IMR-90 (cell line): ENCODE data around the gene CFAP90. TPM values are rescaled to one million over a fixed set of nuclear protein-coding genes. Genes with fewer than 3 reads are reported as not detected.

ENCODE experiments used
- ATAC-seq: fragments of 200-7000 bp; cut with Tn5 transposase; 2 replicates; pipeline ENCODE4 v1.9.1; 2020; ENCODE audit warnings: low read depth, mild to moderate bottlenecking, moderate library complexity
- BruUV-seq: library from RNA; stranded (reverse); fragments of 400-500 nt; replicated peaks from 2 replicates; lab custom pipeline; 2021; lab: Mats Ljungman, UMichigan
- CTCF ChIA-PET: fragments of 300-600 bp; formaldehyde crosslinking; extraction: SDS; loops from one replicate; lab custom pipeline; 2021; ENCODE audit warnings: antibody characterized with exemption; lab: Yijun Ruan, JAX
- POLR2A ChIA-PET: fragments of 300-600 bp; sonication (Branson Sonifier 250); formaldehyde crosslinking; loops from one replicate; lab custom pipeline; 2022; ENCODE audit warnings: antibody characterized with exemption; ENCODE audit not compliant: unreplicated experiment; lab: Charles Lee
- DNase-seq: peaks from one replicate; pipeline ENCODE4 v3.0.0; 2013
- H2AFZ ChIP-seq: replicated peaks from 2 replicates; pipeline ENCODE3; 2013; ENCODE audit warnings: low read length, mild to moderate bottlenecking; ENCODE audit not compliant: poor library complexity
- H2AK5ac ChIP-seq: 2 replicates; pipeline ENCODE4 v1.6.1; 2013; ENCODE audit warnings: low read depth, low read length, inconsistent platforms
- H2AK9ac ChIP-seq: replicated peaks from 2 replicates; pipeline ENCODE3; 2013; ENCODE audit warnings: mild to moderate bottlenecking, low read depth, low read length, moderate library complexity; ENCODE audit not compliant: poor library complexity
- H2BK120ac ChIP-seq: 2 replicates; pipeline ENCODE4 v1.6.1; 2013; ENCODE audit warnings: low read depth, low read length, inconsistent platforms
- H2BK15ac ChIP-seq: 3 replicates; pipeline ENCODE4 v1.6.1; 2013; ENCODE audit warnings: low read depth, low read length, inconsistent platforms
- H2BK20ac ChIP-seq: 2 replicates; pipeline ENCODE4 v1.6.1; 2013; ENCODE audit warnings: low read depth, mild to moderate bottlenecking, inconsistent platforms, low read length, moderate library complexity
- H2BK5ac ChIP-seq: 2 replicates; pipeline ENCODE4 v1.6.1; 2013; ENCODE audit warnings: mild to moderate bottlenecking, low read depth, low read length, inconsistent platforms; ENCODE audit not compliant: poor library complexity, severe bottlenecking
- H3K14ac ChIP-seq: replicated peaks from 2 replicates; pipeline ENCODE4 v1.6.1; 2013; ENCODE audit warnings: low read depth, low read length, inconsistent platforms
- H3K18ac ChIP-seq: 2 replicates; pipeline ENCODE4 v1.6.1; 2013; ENCODE audit warnings: low read depth, low read length, control low read depth
- H3K23ac ChIP-seq: 2 replicates; pipeline ENCODE4 v1.6.1; 2013; ENCODE audit warnings: low read depth, low read length, inconsistent platforms
- H3K27ac ChIP-seq: 2 replicates; pipeline ENCODE4 v1.5.1; 2013; ENCODE audit warnings: mild to moderate bottlenecking, control low read depth, low read length; ENCODE audit not compliant: insufficient read depth
- H3K27me3 ChIP-seq: 2 replicates; pipeline ENCODE4 v1.6.1; 2013; ENCODE audit warnings: low read length; ENCODE audit not compliant: control insufficient read depth, insufficient read depth
- H3K36me3 ChIP-seq: 2 replicates; pipeline ENCODE4 v1.6.1; 2013; ENCODE audit warnings: low read length, mixed read lengths; ENCODE audit not compliant: control insufficient read depth, insufficient read depth
- H3K4ac ChIP-seq: 2 replicates; pipeline ENCODE4 v1.6.1; 2013; ENCODE audit warnings: low read depth, low read length, inconsistent platforms
- H3K4me1 ChIP-seq: 2 replicates; pipeline ENCODE4 v1.6.1; 2013; ENCODE audit warnings: low read length, mixed read lengths; ENCODE audit not compliant: control insufficient read depth, insufficient read depth
- H3K4me2 ChIP-seq: 2 replicates; pipeline ENCODE4 v1.6.1; 2013; ENCODE audit warnings: low read depth, mild to moderate bottlenecking, control low read depth, low read length, moderate library complexity
- H3K4me3 ChIP-seq: 2 replicates; pipeline ENCODE4 v1.5.1; 2013; ENCODE audit warnings: low read depth, mild to moderate bottlenecking, control low read depth, low read length, moderate library complexity; ENCODE audit not compliant: insufficient read depth
- H3K56ac ChIP-seq: 2 replicates; pipeline ENCODE4 v1.6.1; 2013; ENCODE audit warnings: low read length, inconsistent platforms; ENCODE audit not compliant: insufficient read depth; ENCODE audit errors: extremely low read depth
- H3K79me1 ChIP-seq, 2 experiments: 2 replicates each; pipeline ENCODE4 v1.6.1; 2013; ENCODE audit warnings: low read length in 2 of 2, inconsistent platforms in 1 of 2, low read depth in 1 of 2
- H3K9ac ChIP-seq: 2 replicates; pipeline ENCODE4 v1.6.1; 2013; ENCODE audit warnings: low read depth, low read length, control low read depth
- H3K9me1 ChIP-seq: 2 replicates; pipeline ENCODE4 v1.6.1; 2013; ENCODE audit warnings: low read length, inconsistent platforms; ENCODE audit not compliant: insufficient read depth
- H3K9me3 ChIP-seq: 2 replicates; pipeline ENCODE4 v1.6.1; 2013; ENCODE audit warnings: low read length; ENCODE audit not compliant: control insufficient read depth, insufficient read depth
- H4K20me1 ChIP-seq: 2 replicates; pipeline ENCODE4 v1.6.1; 2013; ENCODE audit warnings: low read length, inconsistent platforms; ENCODE audit not compliant: insufficient read depth
- H4K5ac ChIP-seq: 2 replicates; pipeline ENCODE4 v1.6.1; 2013; ENCODE audit warnings: mild to moderate bottlenecking, low read depth, low read length, control low read depth
- H4K8ac ChIP-seq, 2 experiments: 2 replicates each; pipeline ENCODE4 v1.6.1; 2013; ENCODE audit warnings: low read depth in 2 of 2, low read length in 2 of 2, control low read depth in 1 of 2, inconsistent platforms in 1 of 2
- H4K91ac ChIP-seq: 2 replicates; pipeline ENCODE4 v1.6.1; 2013; ENCODE audit warnings: low read depth, low read length, inconsistent platforms; ENCODE audit not compliant: insufficient read depth
- BHLHE40 ChIP-seq: fragments of 150-350 bp; IDR thresholded peaks from 2 replicates; pipeline ENCODE4 v1.6.1; 2016; ENCODE audit warnings: mild to moderate bottlenecking, low read depth, low read length
- CHD1 ChIP-seq: IDR thresholded peaks from 2 replicates; pipeline ENCODE4 v1.6.1; 2012; ENCODE audit warnings: low read depth, low read length, improper control_type of control experiment
- FOS ChIP-seq: fragments of 150-350 bp; IDR thresholded peaks from 2 replicates; pipeline ENCODE4 v1.6.1; 2016; ENCODE audit warnings: low read depth, low read length
- MAFK ChIP-seq: IDR thresholded peaks from 2 replicates; pipeline ENCODE4 v1.6.1; 2012; ENCODE audit warnings: low read depth, low read length, improper control_type of control experiment
- MAZ ChIP-seq: IDR thresholded peaks from 2 replicates; pipeline ENCODE4 v1.6.1; 2012; ENCODE audit warnings: low read depth, mild to moderate bottlenecking, low read length, improper control_type of control experiment, moderate library complexity, borderline replicate concordance
- MXI1 ChIP-seq: IDR thresholded peaks from 2 replicates; pipeline ENCODE4 v1.6.1; 2012; ENCODE audit warnings: low read depth, mild to moderate bottlenecking, low read length, moderate library complexity, borderline replicate concordance
- NFE2L2 ChIP-seq: fragments of 150-350 bp; IDR thresholded peaks from 2 replicates; pipeline ENCODE4 v1.6.1; 2016; ENCODE audit warnings: low read depth, mild to moderate bottlenecking, low read length
- POLR2A ChIP-seq: IDR thresholded peaks from 2 replicates; pipeline ENCODE4 v1.6.1; 2012; ENCODE audit warnings: mild to moderate bottlenecking, low read depth, low read length
- RAD21 ChIP-seq: IDR thresholded peaks from 2 replicates; pipeline ENCODE4 v1.6.1; 2012; ENCODE audit warnings: low read length, improper control_type of control experiment
- RCOR1 ChIP-seq: IDR thresholded peaks from 2 replicates; pipeline ENCODE4 v1.6.1; 2012; ENCODE audit warnings: mild to moderate bottlenecking, low read length, improper control_type of control experiment; ENCODE audit not compliant: insufficient replicate concordance
- RFX5 ChIP-seq: IDR thresholded peaks from 2 replicates; pipeline ENCODE4 v1.8.0; 2012; ENCODE audit warnings: low read depth, mild to moderate bottlenecking, low read length, moderate library complexity
- SMC3 ChIP-seq: fragments of 150-350 bp; IDR thresholded peaks from 2 replicates; pipeline ENCODE4 v1.6.1; 2016; ENCODE audit warnings: low read depth, mild to moderate bottlenecking, antibody characterized with exemption, low read length, moderate library complexity
- WGBS, 2 experiments: methylation state at CpG; one replicate each; pipeline versions ENCODE4 v1.1.5 to v1.1.7; 2013; ENCODE audit warnings: missing lambda C conversion rate in 2 of 2; ENCODE audit not compliant: insufficient read length in 1 of 2; ENCODE audit errors: extremely low coverage in 2 of 2; 5-methylcytosine and 5-hydroxymethylcytosine counted together
- dilution Hi-C: fragments of 300-500 bp; cut with HindIII; formaldehyde crosslinking; loops from one replicate; pipeline ENCODE4 v1.14.3; 2018; ENCODE audit warnings: low sequenced_read_pairs; ENCODE audit not compliant: unreplicated experiment
- in situ Hi-C: fragments of 300-500 bp; cut with MboI; formaldehyde crosslinking; loops from 3 replicates; pipeline ENCODE4 v1.14.3; 2019; ENCODE audit warnings: low sequenced_read_pairs, inconsistent platforms, mixed read lengths
- intact Hi-C: fragments of 100-400 bp; cut with micrococcal nuclease; formaldehyde crosslinking; loops from 2 replicates; pipeline ENCODE4 v1.10.0; 2022
- polyA plus RNA-seq, 3 experiments: library from polyadenylated mRNA; depleted of rRNA; stranded (reverse); fragments of >200 nt; gene quantifications; 2 replicates each; pipeline ENCODE4 v1.2.3, GENCODE V29; 2012; ENCODE audit warnings: low replicate concordance in 1 of 3
- total RNA-seq: library from RNA; depleted of rRNA; stranded (reverse); fragments of >200 nt; gene quantifications from 2 replicates; pipeline ENCODE4 v1.2.3, GENCODE V29; 2012
- TF ChIP-seq, protein P1 (sequence below): fragments of 150-350 bp; IDR thresholded peaks from 2 replicates; pipeline ENCODE4 v1.6.1; 2017; ENCODE audit warnings: mild to moderate bottlenecking, antibody characterized with exemption, low read length, low read depth
- TF ChIP-seq, protein P2 (sequence below): conservative IDR thresholded peaks from 2 replicates; pipeline ENCODE4 v1.5.1; 2012; ENCODE audit warnings: mild to moderate bottlenecking, low read depth, low read length, improper control_type of control experiment

The CFAP90 gene
- total and polyA plus RNA-seq, 2 of the 4 experiments (the other 2 are of a cell fraction): 0.09 TPM; not detected in 1

DNA sequence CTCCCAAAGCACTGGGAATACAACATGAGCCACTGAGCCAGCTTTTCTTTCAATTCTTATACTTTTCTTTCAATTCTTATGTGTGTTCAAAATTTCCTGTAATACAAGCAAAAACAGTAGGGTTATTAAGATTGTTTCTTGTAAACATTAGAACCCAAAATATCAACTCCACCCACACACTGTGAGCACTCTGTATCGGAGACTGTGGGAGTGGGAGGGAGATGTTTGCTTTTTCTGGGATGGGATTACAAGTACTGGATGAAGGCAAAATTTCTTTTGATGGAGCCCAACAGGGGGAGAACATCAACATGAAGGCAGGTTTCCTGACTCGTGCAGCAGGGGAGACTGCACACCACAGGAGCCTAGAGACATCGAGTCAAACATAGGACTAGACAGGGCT lies 4.7 kb upstream of the CFAP90 start:
- Histone ChIP-seq H3K4me1 (no peaks in the 10 kb centered on the region), H4K20me1 (no peaks in the 10 kb centered on the region), H2AFZ (no peak overlapping the region), H3K4me3 (no peak overlapping the region), H3K4ac (no peak overlapping the region), H3K27ac (no peak overlapping the region), H2BK20ac (no peak overlapping the region), H2AK5ac (no peak overlapping the region), H3K9me1 (no peaks in the 10 kb centered on the region), H3K9ac (no peak overlapping the region), H2AK9ac (no peak overlapping the region), H3K36me3 (peaks cover 8% of the 10 kb centered on the region), H3K79me1 (no peaks in the 10 kb centered on the region), H4K8ac (no peak overlapping the region), H3K27me3 (peaks cover 8% of the 10 kb centered on the region; the same call in 1 of the 2 replicates), H3K9me3 (peaks cover 2% of the 10 kb centered on the region; the same call in 1 of the 2 replicates), H2BK5ac (no peak overlapping the region), H4K5ac (no peak overlapping the region), H3K18ac (no peak overlapping the region), H2BK120ac (no peak overlapping the region), H4K91ac (no peak overlapping the region), H2BK15ac (no peak overlapping the region), H3K14ac (no peak overlapping the region), H3K4me2 (no peak overlapping the region), H3K56ac (no peak overlapping the region), H3K23ac (no peak overlapping the region)
- ChIA-PET CTCF (interaction anchor here (0.7 kb wide), 1 partner anchor 184 kb away, joined by 3 read pairs; no protein-coding TSS in a partner anchor), POLR2A (no interaction called here)
- 100% methylated on average over 1 of the region's 3 CpGs; no CpG with 5 or more reads in 1 of the 2 experiments for WGBS, 2 experiments
- TF ChIP-seq MAZ: no peak
- TF ChIP-seq NFE2L2: no peak
- TF ChIP-seq RFX5: no peak
- TF ChIP-seq RCOR1: no peak
- TF ChIP-seq, protein P1, sequence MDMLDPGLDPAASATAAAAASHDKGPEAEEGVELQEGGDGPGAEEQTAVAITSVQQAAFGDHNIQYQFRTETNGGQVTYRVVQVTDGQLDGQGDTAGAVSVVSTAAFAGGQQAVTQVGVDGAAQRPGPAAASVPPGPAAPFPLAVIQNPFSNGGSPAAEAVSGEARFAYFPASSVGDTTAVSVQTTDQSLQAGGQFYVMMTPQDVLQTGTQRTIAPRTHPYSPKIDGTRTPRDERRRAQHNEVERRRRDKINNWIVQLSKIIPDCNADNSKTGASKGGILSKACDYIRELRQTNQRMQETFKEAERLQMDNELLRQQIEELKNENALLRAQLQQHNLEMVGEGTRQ: no peak
- TF ChIP-seq CHD1: no peak
- no peak for TF ChIP-seq SMC3
- TF ChIP-seq FOS: no peak
- TF ChIP-seq BHLHE40: no peak
- TF ChIP-seq MXI1: no peak
- no peak for TF ChIP-seq POLR2A
- no peak for TF ChIP-seq MAFK
- TF ChIP-seq, protein P2, sequence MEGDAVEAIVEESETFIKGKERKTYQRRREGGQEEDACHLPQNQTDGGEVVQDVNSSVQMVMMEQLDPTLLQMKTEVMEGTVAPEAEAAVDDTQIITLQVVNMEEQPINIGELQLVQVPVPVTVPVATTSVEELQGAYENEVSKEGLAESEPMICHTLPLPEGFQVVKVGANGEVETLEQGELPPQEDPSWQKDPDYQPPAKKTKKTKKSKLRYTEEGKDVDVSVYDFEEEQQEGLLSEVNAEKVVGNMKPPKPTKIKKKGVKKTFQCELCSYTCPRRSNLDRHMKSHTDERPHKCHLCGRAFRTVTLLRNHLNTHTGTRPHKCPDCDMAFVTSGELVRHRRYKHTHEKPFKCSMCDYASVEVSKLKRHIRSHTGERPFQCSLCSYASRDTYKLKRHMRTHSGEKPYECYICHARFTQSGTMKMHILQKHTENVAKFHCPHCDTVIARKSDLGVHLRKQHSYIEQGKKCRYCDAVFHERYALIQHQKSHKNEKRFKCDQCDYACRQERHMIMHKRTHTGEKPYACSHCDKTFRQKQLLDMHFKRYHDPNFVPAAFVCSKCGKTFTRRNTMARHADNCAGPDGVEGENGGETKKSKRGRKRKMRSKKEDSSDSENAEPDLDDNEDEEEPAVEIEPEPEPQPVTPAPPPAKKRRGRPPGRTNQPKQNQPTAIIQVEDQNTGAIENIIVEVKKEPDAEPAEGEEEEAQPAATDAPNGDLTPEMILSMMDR: no peak
- TF ChIP-seq RAD21: no peak
- ATAC-seq (no peak), DNase-seq (no peak)
- intact Hi-C loops (no loop called here), dilution Hi-C loops (no loop called here), in situ Hi-C loops (no loop called here)
- no TSS peak for BruUV-seq
